IgD-negative memory B cell (primary cell): ENCODE results near the gene ZDHHC19. TPM values are rescaled to one million over a fixed set of nuclear protein-coding genes. Genes with fewer than 3 reads are reported as not detected.
"Not testable (repeated sequence)": the region's sequence is repeated elsewhere in the genome, so short reads cannot be mapped to it uniquely, and the experiment has no call there.

Experiments
- H3K27ac Mint-ChIP-seq, 3 donors: one replicate each; pipeline ENCODE4 v1.8.0; 2020 to 2022; ENCODE audit warnings: mild to moderate bottlenecking in 3 of 3, mixed read lengths in 3 of 3, moderate library complexity in 1 of 3
- H3K27me3 Mint-ChIP-seq: one replicate; pipeline ENCODE4 v1.8.0; 2021; ENCODE audit warnings: mixed read lengths
- H3K36me3 Mint-ChIP-seq: one replicate; pipeline ENCODE4 v1.8.0; 2020; ENCODE audit warnings: mild to moderate bottlenecking, mixed read lengths
- H3K4me1 Mint-ChIP-seq, 3 donors: one replicate each; pipeline ENCODE4 v1.8.0; 2020 to 2022; ENCODE audit warnings: mixed read lengths in 3 of 3, mild to moderate bottlenecking in 1 of 3
- H3K4me3 Mint-ChIP-seq, 4 donors: one replicate each; pipeline ENCODE4 v1.8.0; 2020 to 2022; ENCODE audit warnings: mild to moderate bottlenecking in 4 of 4, mixed read lengths in 4 of 4, moderate library complexity in 3 of 4
- H3K9me3 Mint-ChIP-seq, 3 donors: one replicate each; pipeline ENCODE4 v1.8.0; 2020 to 2021; ENCODE audit warnings: mixed read lengths in 3 of 3, mild to moderate bottlenecking in 1 of 3
- polyA plus RNA-seq: library from polyadenylated mRNA; unstranded; fragments of 300-500 nt; fragmentation: Illumina TruSeq; gene quantifications from one replicate; pipeline ENCODE4 v1.2.3, GENCODE V29; 2021

Gene ZDHHC19
- polyA plus RNA-seq, 1 donor from 2014 or later = 5.4 TPM

DNA sequence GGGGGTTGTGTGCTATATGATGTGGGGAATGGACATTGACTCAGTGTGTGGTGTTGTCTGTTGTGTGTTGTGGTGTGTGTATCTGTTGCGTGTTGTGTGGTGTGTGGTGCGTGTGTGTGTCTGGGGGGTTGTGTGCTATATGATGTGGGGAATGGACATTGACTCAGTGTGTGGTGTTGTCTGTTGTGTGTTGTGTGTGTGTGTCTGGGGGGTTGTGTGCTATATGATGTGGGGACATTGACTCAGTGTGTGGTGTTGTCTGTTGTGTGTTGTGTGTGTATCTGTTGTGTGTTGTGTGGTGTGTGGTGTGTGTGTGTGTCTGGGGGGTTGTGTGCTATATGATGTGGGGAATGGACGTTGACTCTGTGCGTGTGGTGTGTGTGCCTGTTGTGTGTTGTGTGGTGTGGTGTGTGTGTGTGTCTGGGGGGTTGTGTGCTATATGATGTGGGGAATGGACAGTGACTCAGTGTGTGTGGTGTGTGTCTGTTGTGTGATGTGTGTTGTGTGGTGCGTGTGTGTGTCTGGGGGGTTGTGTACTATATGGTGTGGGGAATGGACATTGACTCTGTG lies 46.1 kb downstream of the ZDHHC19 start:
- not testable (repeated sequence) for H3K9me3 Mint-ChIP-seq, H3K4me3 Mint-ChIP-seq, H3K27me3 Mint-ChIP-seq, H3K36me3 Mint-ChIP-seq, H3K27ac Mint-ChIP-seq
- peaks cover 7 to 12% (median 9%) of the 10 kb centered on the region in 3 donors for H3K4me1 Mint-ChIP-seq

DNA sequence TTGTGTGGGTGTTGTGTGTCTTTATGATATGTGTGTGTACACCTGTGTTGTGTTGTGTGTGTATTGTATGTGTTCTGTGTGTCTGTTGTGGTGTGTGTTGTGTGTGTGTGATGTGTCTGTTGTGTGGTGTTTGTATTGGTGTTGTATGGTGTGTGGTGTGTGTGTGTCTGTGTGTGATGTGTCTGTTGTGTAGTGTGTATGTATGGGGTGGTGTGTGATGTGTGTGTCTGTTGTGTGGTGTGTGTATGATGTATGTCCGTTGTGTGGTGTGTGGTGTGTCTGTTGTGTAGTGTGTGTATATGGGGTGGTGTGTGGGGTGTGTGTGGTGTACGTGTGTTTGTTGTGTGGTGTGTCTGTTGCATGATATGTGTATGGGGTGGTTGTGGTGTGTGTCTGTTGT lies 46.6 kb downstream of the ZDHHC19 start:
- H3K27me3 Mint-ChIP-seq = no peaks in the 10 kb centered on the region
- no peaks in the 10 kb centered on the region for H3K9me3 Mint-ChIP-seq
- peaks cover 3% of the 10 kb centered on the region for H3K36me3 Mint-ChIP-seq
- H3K4me3 Mint-ChIP-seq = no peak overlapping the region
- peaks cover 12 to 15% (median 14%) of the 10 kb centered on the region in 3 donors for H3K4me1 Mint-ChIP-seq
- no peak overlapping the region for H3K27ac Mint-ChIP-seq

- peaks cover 13 to 17% (median 16%) of the 10 kb centered on the region in 3 donors for H3K4me1 Mint-ChIP-seq
- no peaks in the 10 kb centered on the region for H3K27me3 Mint-ChIP-seq
- H3K27ac Mint-ChIP-seq = no peak overlapping the region
Observed at GRCh38 chr3:196163666-196164493, 47.3 kb downstream of the ZDHHC19 start.

DNA sequence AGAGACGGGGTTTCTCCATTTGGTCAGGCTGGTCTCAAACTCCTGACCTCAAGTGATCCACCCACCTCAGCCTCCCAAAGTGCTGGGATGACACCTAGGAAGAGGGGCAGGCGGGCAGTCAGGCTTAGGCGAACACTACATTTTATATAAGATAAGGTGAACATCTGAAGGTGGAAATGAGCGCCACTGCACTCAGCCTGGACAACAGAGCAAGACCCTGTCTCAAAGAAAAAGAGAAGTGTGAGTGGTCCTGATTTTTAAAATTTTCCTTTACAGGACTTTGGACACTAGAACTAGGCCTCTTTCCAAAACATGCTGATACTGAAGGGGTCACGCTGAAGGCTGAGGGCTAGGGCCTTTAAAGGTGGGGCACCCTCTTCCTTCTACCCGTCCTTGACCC lies 48.0 kb downstream of the ZDHHC19 start:
- no peaks in the 10 kb centered on the region for H3K27me3 Mint-ChIP-seq
- peaks cover 3% of the 10 kb centered on the region for H3K36me3 Mint-ChIP-seq
- H3K27ac Mint-ChIP-seq = no peak overlapping the region

More at GRCh38 chr3:196163666-196164493, 47.3 kb downstream of the ZDHHC19 start:
- H3K9me3 Mint-ChIP-seq = no peaks in the 10 kb centered on the region
- no peak overlapping the region for H3K4me3 Mint-ChIP-seq
- peaks cover 3% of the 10 kb centered on the region for H3K36me3 Mint-ChIP-seq

GRCh38 chr3:196162679-196163078 lies 48.5 kb downstream of the ZDHHC19 start:
- H3K9me3 Mint-ChIP-seq = no peaks in the 10 kb centered on the region
- no peak overlapping the region for H3K4me3 Mint-ChIP-seq
- H3K4me1 Mint-ChIP-seq = peaks cover 13 to 16% (median 13%) of the 10 kb centered on the region in 3 donors
- H3K27me3 Mint-ChIP-seq = no peaks in the 10 kb centered on the region
- peaks cover 3% of the 10 kb centered on the region for H3K36me3 Mint-ChIP-seq
- no peak overlapping the region for H3K27ac Mint-ChIP-seq

More for the DNA sequence above, 48.0 kb downstream of the ZDHHC19 start:
- H3K4me3 Mint-ChIP-seq = no peak overlapping the region
- H3K9me3 Mint-ChIP-seq = no peaks in the 10 kb centered on the region
- peaks cover 13 to 17% (median 16%) of the 10 kb centered on the region in 3 donors for H3K4me1 Mint-ChIP-seq

GRCh38 chr3:196159952-196160804 lies 51.0 kb downstream of the ZDHHC19 start:
- H3K9me3 Mint-ChIP-seq = no peaks in the 10 kb centered on the region
- H3K4me3 Mint-ChIP-seq = peak overlapping the region; percentile 66 to 92 (median 84)
- H3K27me3 Mint-ChIP-seq = no peaks in the 10 kb centered on the region
- H3K4me1 Mint-ChIP-seq = peaks cover 20 to 34% (median 23%) of the 10 kb centered on the region in 3 donors
- peak overlapping the region; percentile 78 to 90 (median 86) for H3K27ac Mint-ChIP-seq
- H3K36me3 Mint-ChIP-seq = peaks cover 2% of the 10 kb centered on the region

DNA sequence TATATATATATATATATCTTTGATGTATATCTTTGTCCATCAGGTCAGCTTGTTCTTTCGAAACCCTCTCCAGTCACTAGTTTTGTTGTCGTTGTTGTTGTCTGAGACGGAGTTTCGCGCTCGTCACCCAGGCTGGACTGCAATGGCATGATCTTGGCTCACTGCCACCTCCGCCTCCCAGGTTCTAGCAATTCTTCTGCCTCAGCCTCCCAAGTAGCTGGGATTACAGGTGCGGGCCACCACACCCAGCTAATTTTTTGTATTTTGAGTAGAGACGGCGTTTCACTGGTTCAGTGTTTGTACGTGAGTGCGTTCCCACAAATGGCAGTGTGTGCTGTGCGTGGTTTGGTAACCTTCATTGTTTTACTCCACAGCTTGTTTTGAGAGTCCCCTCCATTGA lies 51.7 kb downstream of the ZDHHC19 start:
- peaks cover 2% of the 10 kb centered on the region for H3K36me3 Mint-ChIP-seq
- peak overlapping the region; percentile 78 to 90 (median 86) for H3K27ac Mint-ChIP-seq
- H3K4me3 Mint-ChIP-seq = peak overlapping the region; percentile 66 to 92 (median 84)
- H3K9me3 Mint-ChIP-seq = no peaks in the 10 kb centered on the region
- H3K27me3 Mint-ChIP-seq = no peaks in the 10 kb centered on the region
- peaks cover 26 to 40% (median 26%) of the 10 kb centered on the region in 3 donors for H3K4me1 Mint-ChIP-seq

- peak overlapping the region in 1 of 3 donors; percentile 64 for H3K27ac Mint-ChIP-seq
- H3K4me1 Mint-ChIP-seq = peaks cover 29 to 44% (median 30%) of the 10 kb centered on the region in 3 donors
- H3K36me3 Mint-ChIP-seq = peaks cover 2% of the 10 kb centered on the region
- no peaks in the 10 kb centered on the region for H3K27me3 Mint-ChIP-seq
- H3K4me3 Mint-ChIP-seq = no peak overlapping the region
- no peaks in the 10 kb centered on the region for H3K9me3 Mint-ChIP-seq
Observed at GRCh38 chr3:196156160-196156559, 55.0 kb downstream of the ZDHHC19 start.

- peak overlapping the region in 2 of 3 donors; percentile 16 to 51 for H3K27ac Mint-ChIP-seq
- peaks cover 0 to 1% (median 0%) of the 10 kb centered on the region in 3 donors for H3K9me3 Mint-ChIP-seq
- no peak overlapping the region for H3K4me3 Mint-ChIP-seq
- peaks cover 1% of the 10 kb centered on the region for H3K36me3 Mint-ChIP-seq
- peaks cover 24 to 30% (median 25%) of the 10 kb centered on the region in 3 donors for H3K4me1 Mint-ChIP-seq
- H3K27me3 Mint-ChIP-seq = no peaks in the 10 kb centered on the region
Observed at GRCh38 chr3:196150481-196150880, 60.7 kb downstream of the ZDHHC19 start.

DNA sequence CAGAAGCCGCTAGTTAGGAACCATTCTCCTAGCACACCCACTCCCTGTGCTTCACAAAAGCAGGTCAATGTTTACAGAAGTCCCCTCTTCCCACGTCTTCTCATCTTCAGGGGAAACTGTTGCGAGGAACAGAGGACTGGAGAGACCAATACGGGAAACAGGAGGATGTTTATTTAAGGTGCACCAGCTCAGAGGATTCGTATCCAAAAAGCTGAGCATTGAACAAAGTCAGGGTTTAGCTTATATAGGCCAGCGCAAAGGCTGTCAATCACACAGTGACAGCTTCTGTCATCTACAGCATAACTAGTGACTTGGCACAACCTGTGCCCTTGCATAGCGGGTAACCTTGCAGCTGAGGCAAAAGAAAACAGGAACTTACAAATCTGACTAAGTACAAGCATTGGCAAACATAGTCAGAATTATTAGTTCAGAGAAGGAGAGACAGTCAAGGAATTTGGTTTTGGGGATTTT lies 61.3 kb downstream of the ZDHHC19 start:
- Mint-ChIP-seq H3K27ac (no peak overlapping the region), H3K27me3 (no peaks in the 10 kb centered on the region), H3K4me1 (peaks cover 19 to 25% (median 20%) of the 10 kb centered on the region in 3 donors), H3K9me3 (peaks cover 0 to 1% (median 0%) of the 10 kb centered on the region in 3 donors), H3K36me3 (peaks cover 1% of the 10 kb centered on the region), H3K4me3 (peak overlapping the region in 2 of 4 donors; percentile 58 to 61)

GRCh38 chr3:196149375-196149774 lies 61.8 kb downstream of the ZDHHC19 start:
- no peak overlapping the region for H3K27ac Mint-ChIP-seq

More at GRCh38 chr3:196149375-196149774, 61.8 kb downstream of the ZDHHC19 start:
- H3K9me3 Mint-ChIP-seq = peaks cover 0 to 1% (median 0%) of the 10 kb centered on the region in 3 donors
- no peaks in the 10 kb centered on the region for H3K27me3 Mint-ChIP-seq
- H3K4me3 Mint-ChIP-seq = peak overlapping the region in 1 of 4 donors; percentile 47
- H3K4me1 Mint-ChIP-seq = peaks cover 16 to 23% (median 17%) of the 10 kb centered on the region in 3 donors
- H3K36me3 Mint-ChIP-seq = peaks cover 1% of the 10 kb centered on the region

Other genes with a start within 250 kb of the ZDHHC19 start
- gene TFRC, start 129.3 kb downstream of the ZDHHC19 start, polyA plus RNA-seq = 34.9 TPM
- gene SLC51A, start 5.1 kb upstream of the ZDHHC19 start, polyA plus RNA-seq = 0.90 TPM
- gene PCYT1A, start 76.3 kb upstream of the ZDHHC19 start, polyA plus RNA-seq = 22.2 TPM
- 30.6 TPM for gene DYNLT2B, start 106.8 kb upstream of the ZDHHC19 start, polyA plus RNA-seq
- gene TM4SF19, start 127.0 kb upstream of the ZDHHC19 start, polyA plus RNA-seq = 0.84 TPM
- gene UBXN7, start 221.0 kb upstream of the ZDHHC19 start, polyA plus RNA-seq = 28.9 TPM